Peyer's patch (tissue), 4 donors: ENCODE measurements around the gene PCYOX1L. TPM values are rescaled to one million over a fixed set of nuclear protein-coding genes. Genes with fewer than 3 reads are reported as not detected.
"Not testable (repeated sequence)": the region's sequence is repeated elsewhere in the genome, so short reads cannot be mapped to it uniquely, and the experiment has no call there.

Experiments used
- DNase-seq, 3 donors: peaks; one replicate each; pipeline ENCODE4 v3.0.0-alpha.2; 2017 to 2019
- H3K27ac ChIP-seq, 4 donors: fragments of 200-600 bp; sonication (generic); one replicate each; pipeline ENCODE4 v1.5.1; 2016 to 2019
- H3K27me3 ChIP-seq, 2 donors: fragments of 200-600 bp; sonication (generic); one replicate each; pipeline ENCODE4 v1.5.1; 2019
- H3K36me3 ChIP-seq, 3 donors: fragments of 200-600 bp; sonication (generic); one replicate each; pipeline ENCODE4 v1.5.1; 2016 to 2019
- H3K4me1 ChIP-seq, 4 donors: fragments of 200-600 bp; sonication (generic); one replicate each; pipeline ENCODE4 v1.5.1; 2016 to 2019
- H3K4me3 ChIP-seq, 4 donors: fragments of 200-600 bp; sonication (generic); 1 replicate in 3 of 4; 2 replicates in 1 of 4; pipeline ENCODE4 v1.5.1; 2016 to 2019; ENCODE audit warnings: mild to moderate bottlenecking in 1 of 4
- H3K9me3 ChIP-seq, 4 donors: fragments of 200-600 bp; sonication (generic); one replicate each; pipeline ENCODE4 v1.5.1; 2016 to 2019; ENCODE audit warnings: mild to moderate bottlenecking in 1 of 4
- CTCF ChIP-seq, 6 experiments: fragments of 450-650 bp in 4 of 6; fragments of 200-600 bp in 2 of 6; sonication (generic) in 1 of 6; IDR thresholded peaks; one replicate each; pipeline ENCODE4 v1.5.1; 2017 to 2019; ENCODE audit warnings: antibody characterized with exemption in 6 of 6, mild to moderate bottlenecking in 3 of 6, moderate library complexity in 1 of 6
- POLR2A ChIP-seq, 2 donors: fragments of 450-650 bp; IDR thresholded peaks; one replicate each; pipeline ENCODE4 v1.5.1; 2017; ENCODE audit warnings: antibody characterized with exemption in 2 of 2, mild to moderate bottlenecking in 2 of 2, moderate library complexity in 2 of 2
- total RNA-seq, 4 donors: library from RNA; depleted of rRNA; stranded (reverse); fragments of >200 nt; gene quantifications; one replicate each; pipeline ENCODE4 v1.1.0, GENCODE V29; 2016

Gene PCYOX1L
- total RNA-seq, 4 donors from 2014 or later = 5.2 to 12.4 (median 6.3) TPM

- H3K4me3 ChIP-seq = no peak overlapping the region
- TF ChIP-seq CTCF (IDR thresholded peaks at IDR 0.05) (no peak), POLR2A (IDR thresholded peaks at IDR 0.05) (no peak)
- no peaks in the 10 kb centered on the region for H3K36me3 ChIP-seq
- H3K27ac ChIP-seq = peak overlapping the region; percentile 56 to 80 (median 64)
- no peaks in the 10 kb centered on the region for H3K9me3 ChIP-seq
- DNase-seq = no peak
- H3K4me1 ChIP-seq = peaks cover 0 to 7% (median 0%) of the 10 kb centered on the region in 4 donors
- H3K27me3 ChIP-seq = no peaks in the 10 kb centered on the region
These were observed 28.3 kb downstream of the PCYOX1L start for GRCh38 chr5:149386166-149386565.

GRCh38 chr5:149387081-149387631, 29.3 kb downstream of the PCYOX1L start:
- Histone ChIP-seq H3K36me3 (no peaks in the 10 kb centered on the region), H3K27ac (peak overlapping the region; percentile 56 to 80 (median 64)), H3K4me3 (no peak overlapping the region), H3K4me1 (peaks cover 0 to 7% (median 0%) of the 10 kb centered on the region in 4 donors), H3K9me3 (no peaks in the 10 kb centered on the region), H3K27me3 (no peaks in the 10 kb centered on the region)
- no peak for DNase-seq
- TF ChIP-seq CTCF (IDR thresholded peaks at IDR 0.05) (no peak), POLR2A (IDR thresholded peaks at IDR 0.05) (no peak)

- DNase-seq = no peak
- Histone ChIP-seq H3K36me3 (no peaks in the 10 kb centered on the region), H3K4me1 (peaks cover 0 to 7% (median 0%) of the 10 kb centered on the region in 4 donors), H3K27me3 (no peaks in the 10 kb centered on the region), H3K27ac (peak overlapping the region; percentile 45 to 80 (median 64)), H3K9me3 (no peaks in the 10 kb centered on the region), H3K4me3 (no peak overlapping the region)
- TF ChIP-seq CTCF (IDR thresholded peaks at IDR 0.05) (no peak), POLR2A (IDR thresholded peaks at IDR 0.05) (no peak)
These were observed 30.1 kb downstream of the PCYOX1L start for GRCh38 chr5:149387982-149388381.

GRCh38 chr5:149388498-149389190, 30.8 kb downstream of the PCYOX1L start:
- no peaks in the 10 kb centered on the region for H3K27me3 ChIP-seq
- no peaks in the 10 kb centered on the region for H3K9me3 ChIP-seq
- H3K4me1 ChIP-seq = peaks cover 0 to 7% (median 0%) of the 10 kb centered on the region in 4 donors
- TF ChIP-seq CTCF (IDR thresholded peaks at IDR 0.05) = no peak
- TF ChIP-seq POLR2A (IDR thresholded peaks at IDR 0.05) = no peak
- H3K36me3 ChIP-seq = no peaks in the 10 kb centered on the region
- peak overlapping the region; percentile 45 to 80 (median 64) for H3K27ac ChIP-seq
- no peak overlapping the region for H3K4me3 ChIP-seq
- DNase-seq = no peak

GRCh38 chr5:149389552-149390495, 32.0 kb downstream of the PCYOX1L start:
- H3K4me1 ChIP-seq = peaks cover 0 to 7% (median 0%) of the 10 kb centered on the region in 4 donors
- no peak for TF ChIP-seq POLR2A (IDR thresholded peaks at IDR 0.05)
- TF ChIP-seq CTCF (IDR thresholded peaks at IDR 0.05) = no peak
- DNase-seq = no peak
- H3K4me3 ChIP-seq = no peak overlapping the region
- peak overlapping the region in 3 of 4 donors; percentile 26 to 80 (median 67) for H3K27ac ChIP-seq
- H3K27me3 ChIP-seq = no peaks in the 10 kb centered on the region
- no peaks in the 10 kb centered on the region for H3K36me3 ChIP-seq
- no peaks in the 10 kb centered on the region for H3K9me3 ChIP-seq

GRCh38 chr5:149391076-149391475, 33.2 kb downstream of the PCYOX1L start:
- not testable (repeated sequence) for H3K4me1 ChIP-seq, H3K9me3 ChIP-seq, H3K4me3 ChIP-seq, DNase-seq, H3K36me3 ChIP-seq, H3K27me3 ChIP-seq
- H3K27ac ChIP-seq = peak overlapping the region in 2 of 4 donors; percentile 23 to 80
